Dermis blood vessel endothelial cell (primary cell): ENCODE data around the gene SMCO1. TPM values are rescaled to one million over a fixed set of nuclear protein-coding genes. Genes with fewer than 3 reads are reported as not detected.
"Not testable (repeated sequence)": the region's sequence is repeated elsewhere in the genome, so short reads cannot be mapped to it uniquely, and the experiment has no call there.

Experiments
- DNase-seq: peaks from one replicate; pipeline ENCODE4 v3.0.0; 2010
- total RNA-seq: library from RNA; depleted of rRNA; stranded (reverse); fragments of >200 nt; gene quantifications from 2 replicates; pipeline ENCODE4 v1.2.3, GENCODE V29; 2014

The SMCO1 gene
- not detected in 2 replicates for total RNA-seq

- DNase-seq, result no peak
Measured at GRCh38 chr3:196514913-196515621, at the start of gene SMCO1. Gene SMCO1, minus strand, starts transcription at chr3:196515346. Its CDS starts 137 bp downstream, at chr3:196515209.

GRCh38 chr3:196563721-196564225 lies 48.6 kb upstream of the SMCO1 start:
- peak; percentile 64 for DNase-seq

- DNase-seq, result no peak
Measured at GRCh38 chr3:196559826-196560225, 44.7 kb upstream of the SMCO1 start.

- DNase-seq, result no peak
Measured at GRCh38 chr3:196558476-196558875, 43.3 kb upstream of the SMCO1 start.

GRCh38 chr3:196557236-196557635 lies 42.1 kb upstream of the SMCO1 start:
- DNase-seq, result no peak

GRCh38 chr3:196555295-196555694 lies 40.1 kb upstream of the SMCO1 start:
- peak; percentile 45 for DNase-seq

- DNase-seq, result no peak
Measured at GRCh38 chr3:196554205-196554604, 39.1 kb upstream of the SMCO1 start.

GRCh38 chr3:196553551-196553950 lies 38.4 kb upstream of the SMCO1 start:
- DNase-seq, result no peak

GRCh38 chr3:196552253-196552652 lies 37.1 kb upstream of the SMCO1 start:
- DNase-seq, result no peak

GRCh38 chr3:196550172-196550571 lies 35.0 kb upstream of the SMCO1 start:
- DNase-seq, result not testable (repeated sequence)

GRCh38 chr3:196549312-196549711 lies 34.2 kb upstream of the SMCO1 start:
- not testable (repeated sequence) for DNase-seq

- no peak for DNase-seq
Measured at GRCh38 chr3:196547067-196547466, 31.9 kb upstream of the SMCO1 start.

GRCh38 chr3:196546537-196546936 lies 31.4 kb upstream of the SMCO1 start:
- no peak for DNase-seq

- DNase-seq, result no peak
Measured at GRCh38 chr3:196544491-196544992, 29.4 kb upstream of the SMCO1 start.

- no peak for DNase-seq
Measured at GRCh38 chr3:196541684-196542445, 26.7 kb upstream of the SMCO1 start.

- DNase-seq, result peak; percentile 44
Measured at GRCh38 chr3:196537319-196537984, 22.3 kb upstream of the SMCO1 start.

GRCh38 chr3:196533260-196533681 lies 18.1 kb upstream of the SMCO1 start:
- no peak for DNase-seq

- no peak for DNase-seq
Measured at GRCh38 chr3:196531418-196531817, 16.3 kb upstream of the SMCO1 start.

GRCh38 chr3:196528639-196529233 lies 13.6 kb upstream of the SMCO1 start:
- peak; percentile 73 for DNase-seq

GRCh38 chr3:196525141-196525540 lies 10.0 kb upstream of the SMCO1 start:
- DNase-seq, result no peak

GRCh38 chr3:196524527-196524926 lies 9.4 kb upstream of the SMCO1 start:
- peak; percentile 71 for DNase-seq

GRCh38 chr3:196523841-196524240 lies 8.7 kb upstream of the SMCO1 start:
- no peak for DNase-seq

- not testable (repeated sequence) for DNase-seq
Measured at GRCh38 chr3:196521291-196521690, 6.1 kb upstream of the SMCO1 start.
